A204.1 (cell line): ENCODE results near the gene PHF8.

Source experiments
- FAIRE-seq: peaks from 2 replicates; lab custom pipeline; 2012; peaks lifted over from hg19 to GRCh38; lab: Jason Lieb, UNC

PHF8 gene

GRCh38 chrX:54044126-54044876, at the start of gene PHF8:
TSS of gene PHF8 (minus strand) at chrX:54044473. CDS start at chrX:54042728, 1,745 bp downstream.
- peak; percentile 91 for FAIRE-seq

- no peak for FAIRE-seq
Observed at GRCh38 chrX:54093571-54093970, 49.3 kb upstream of the PHF8 start.

- FAIRE-seq, result no peak
Observed at GRCh38 chrX:54093159-54093558, 48.9 kb upstream of the PHF8 start.

GRCh38 chrX:54090880-54091279, 46.6 kb upstream of the PHF8 start:
- FAIRE-seq, result no peak

- no peak for FAIRE-seq
Observed at GRCh38 chrX:54089191-54089590, 44.9 kb upstream of the PHF8 start.

DNA sequence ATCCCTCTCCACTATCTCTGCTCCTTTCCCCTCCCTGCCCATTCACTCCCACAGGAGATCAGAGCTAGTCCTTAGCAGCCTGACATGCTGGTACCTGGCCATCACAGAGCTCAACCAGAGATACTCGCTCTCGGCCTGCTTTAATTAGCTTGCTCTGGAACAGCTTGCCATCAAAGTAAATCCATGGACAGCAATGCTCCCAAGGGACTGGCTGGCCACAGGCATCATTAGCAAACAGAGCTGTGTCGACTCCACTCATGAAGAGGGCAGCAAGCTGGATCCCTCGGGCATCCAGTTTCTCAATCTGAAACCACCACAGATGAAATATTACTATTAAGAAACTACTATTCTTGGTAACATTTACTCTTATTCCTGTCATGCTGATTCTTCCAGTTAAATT, 43.4 kb upstream of the PHF8 start:
- FAIRE-seq, result no peak

DNA sequence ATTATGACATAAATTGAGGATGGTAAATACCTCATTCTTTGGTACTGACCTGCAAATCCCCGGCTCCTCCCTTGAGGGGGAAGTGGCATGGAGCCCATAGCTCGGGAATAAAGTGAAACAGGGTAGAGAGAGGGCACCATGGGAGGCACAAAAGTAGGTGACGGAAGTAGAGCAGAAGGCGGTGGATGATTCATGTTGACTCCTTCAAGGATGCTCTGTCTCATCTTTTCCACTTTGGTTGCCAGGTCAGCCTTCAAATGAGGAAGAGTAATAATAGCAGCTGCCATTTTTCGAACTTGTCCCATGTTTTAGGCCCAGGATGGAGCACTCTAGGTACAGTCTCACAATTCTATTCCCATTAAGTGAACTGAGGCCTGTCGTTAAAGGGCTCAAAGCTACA, 41.4 kb upstream of the PHF8 start:
- FAIRE-seq, result no peak

GRCh38 chrX:54076903-54077302, 32.6 kb upstream of the PHF8 start:
- no peak for FAIRE-seq

DNA sequence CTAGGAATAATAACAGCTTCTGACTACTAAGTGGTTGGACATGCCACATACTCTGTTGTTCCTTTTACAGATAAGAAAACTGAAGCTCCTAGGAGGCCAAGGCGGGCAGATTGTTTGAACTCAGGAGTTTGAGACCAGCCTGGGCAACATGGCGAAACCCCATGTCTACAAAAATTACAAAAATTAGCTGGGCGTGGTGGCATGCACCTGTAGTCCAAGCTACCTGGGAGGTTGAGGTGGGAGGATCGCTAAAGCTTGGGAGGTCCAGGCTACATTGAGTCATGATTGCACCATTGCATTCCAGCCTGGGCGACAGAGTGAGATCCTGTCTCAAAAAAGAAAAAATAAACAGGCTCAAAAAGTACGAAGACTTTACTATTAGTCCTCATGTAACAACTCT, 30.6 kb upstream of the PHF8 start:
- FAIRE-seq, result no peak

GRCh38 chrX:54067766-54068165, 23.5 kb upstream of the PHF8 start:
- no peak for FAIRE-seq

GRCh38 chrX:54066841-54067240, 22.6 kb upstream of the PHF8 start:
- no peak for FAIRE-seq

DNA sequence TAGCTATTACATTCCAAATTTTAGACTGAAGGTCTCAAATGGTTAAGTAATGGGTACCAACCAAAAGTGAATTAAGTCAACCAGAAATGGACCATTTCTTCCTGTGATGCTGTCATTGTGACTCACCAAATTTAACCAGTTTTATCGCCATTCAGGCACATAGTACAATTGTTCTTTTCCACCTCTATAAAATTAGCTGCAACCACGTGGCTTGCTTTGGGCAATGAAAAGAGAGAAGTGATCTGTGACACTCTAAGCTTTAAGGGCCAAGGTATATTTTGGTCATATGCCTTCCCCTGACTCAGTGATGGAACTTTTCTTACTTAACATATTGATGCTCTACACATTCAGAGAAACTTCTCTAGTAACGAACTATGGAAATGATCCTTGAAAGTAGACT, 20.3 kb upstream of the PHF8 start:
- no peak for FAIRE-seq

GRCh38 chrX:54063361-54063760, 19.1 kb upstream of the PHF8 start:
- no peak for FAIRE-seq

- no peak for FAIRE-seq
Observed at GRCh38 chrX:54049801-54050200, 5.5 kb upstream of the PHF8 start.

- FAIRE-seq, result no peak
Observed at GRCh38 chrX:54048412-54048811, 4.1 kb upstream of the PHF8 start.

GRCh38 chrX:54045563-54046228, 1.4 kb upstream of the PHF8 start:
- FAIRE-seq, result no peak

GRCh38 chrX:54044877-54045338, 635 bp upstream of the PHF8 start:
- no peak for FAIRE-seq

DNA sequence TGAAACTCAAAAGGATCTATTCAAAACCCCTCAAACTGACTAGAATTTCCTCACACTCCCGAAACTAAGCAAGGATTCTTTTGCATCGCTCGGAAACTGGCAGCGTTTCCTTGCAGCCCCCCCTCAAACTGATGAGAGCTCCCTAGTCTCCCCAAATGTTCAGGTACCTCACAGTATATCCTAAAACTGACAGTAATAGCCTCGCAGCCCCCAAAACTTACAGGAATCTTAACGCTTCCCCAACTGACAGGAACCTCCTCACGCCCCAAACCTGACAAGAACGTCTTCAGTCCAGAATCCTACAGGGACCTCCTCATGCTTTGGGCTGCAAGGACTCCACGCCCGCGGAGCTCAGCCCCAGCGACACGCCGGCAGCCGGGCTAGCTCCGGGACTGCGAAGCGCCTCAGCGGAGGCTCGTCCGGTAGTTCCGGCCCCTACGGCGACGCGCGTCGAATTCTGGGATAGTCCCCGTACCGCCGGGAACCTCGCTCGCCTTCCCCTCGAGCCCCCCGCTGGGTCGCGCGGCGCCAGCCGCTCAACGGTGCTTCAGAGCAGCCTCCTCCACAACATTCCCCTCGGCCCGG, 640 bp downstream of the PHF8 start:
- FAIRE-seq, result no peak

DNA sequence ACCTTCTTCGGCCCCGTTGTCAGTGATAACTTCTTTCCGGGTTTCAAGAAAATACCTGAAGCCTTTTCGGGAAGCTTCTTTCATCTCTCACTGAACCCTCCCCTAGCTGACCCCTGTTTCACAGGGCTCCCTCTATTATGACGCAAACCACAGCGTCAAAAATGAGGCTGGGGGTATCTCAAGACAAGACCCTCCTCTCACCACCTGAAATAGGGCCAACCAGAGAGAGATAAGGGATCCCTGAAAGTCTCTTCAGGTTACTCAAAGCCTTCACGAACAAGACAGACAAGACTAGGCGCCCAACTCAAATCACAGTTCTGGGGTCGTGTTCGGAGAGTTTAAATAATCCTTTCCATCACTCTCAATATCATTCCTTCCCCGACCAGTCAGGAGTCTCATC, 1.2 kb downstream of the PHF8 start:
- no peak for FAIRE-seq

DNA sequence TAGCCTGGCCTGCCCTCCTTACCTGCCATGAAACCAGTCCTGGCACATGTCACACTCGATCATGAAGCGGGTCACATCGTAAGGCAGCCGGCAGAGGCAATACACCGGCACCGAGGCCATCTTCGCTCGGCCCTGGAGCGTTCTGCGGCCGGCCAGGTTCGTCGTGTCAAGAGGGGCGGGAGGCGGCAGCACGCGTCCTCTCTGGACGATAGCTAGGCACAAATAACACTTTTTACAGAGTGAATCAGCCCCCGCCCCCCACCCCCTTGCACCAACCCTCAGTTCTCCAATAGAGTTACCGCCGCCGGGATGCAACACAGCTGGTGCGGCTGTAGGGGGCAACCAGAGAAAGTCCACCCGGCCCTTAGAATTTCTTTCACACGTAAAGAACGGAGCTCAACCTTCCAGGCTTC, 1.7 kb downstream of the PHF8 start:
- no peak for FAIRE-seq

GRCh38 chrX:54030329-54030728, 13.9 kb downstream of the PHF8 start:
- no peak for FAIRE-seq

DNA sequence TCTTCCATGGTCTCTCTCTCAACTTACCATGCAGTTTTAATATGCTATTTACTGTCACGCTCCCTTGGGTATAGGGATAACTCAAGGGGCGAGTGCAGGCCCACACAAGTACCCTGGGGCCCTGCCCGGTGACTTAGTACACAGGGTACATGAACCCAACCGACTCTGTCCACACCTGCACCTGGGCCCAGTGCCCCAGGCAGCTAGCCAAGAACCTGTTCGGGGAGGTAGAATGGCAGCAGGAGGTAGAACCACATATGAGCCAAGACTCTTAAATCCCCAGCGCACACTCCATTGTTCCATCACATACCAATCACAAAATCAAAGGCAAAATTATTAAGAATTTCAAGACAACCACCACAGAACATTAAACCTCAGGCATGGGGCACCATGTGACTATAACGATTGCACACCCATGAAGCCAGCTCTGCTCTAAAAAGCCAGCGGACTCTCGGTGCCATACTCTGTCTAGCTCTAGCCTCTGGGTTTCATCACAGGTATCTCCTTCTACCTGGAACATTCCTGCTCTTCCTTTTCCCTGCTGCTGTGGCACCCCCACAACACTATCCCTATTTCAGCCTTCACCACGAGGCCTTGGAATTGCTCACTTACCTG, 14.6 kb downstream of the PHF8 start:
- FAIRE-seq, result no peak

DNA sequence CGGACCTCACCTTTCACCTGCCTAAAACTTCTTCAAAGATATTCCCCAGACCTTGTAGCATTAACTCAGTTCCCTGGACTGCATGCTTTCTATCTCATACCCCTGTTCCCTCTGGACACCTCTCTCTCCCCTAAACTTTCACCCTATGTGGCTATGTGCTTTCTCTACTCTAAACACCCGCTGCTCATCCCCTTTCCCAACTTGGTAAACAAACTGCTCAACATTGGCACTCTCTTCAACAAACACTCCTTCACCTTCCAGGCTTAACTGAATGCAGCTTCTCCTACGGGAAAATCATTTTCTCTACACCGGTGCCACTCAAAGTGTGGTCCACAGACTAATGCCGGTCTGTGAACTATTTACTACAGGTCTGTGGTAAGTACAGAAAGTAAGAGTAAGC, 19.9 kb downstream of the PHF8 start:
- FAIRE-seq, result no peak
